ENCODE results near the gene HMGCS2. TPM values are rescaled to one million over a fixed set of nuclear protein-coding genes. Genes with fewer than 3 reads are reported as not detected.
A peak's percentile ranks its signal among the peaks of the same experiment; 100 is the strongest.

HMGCS2 gene
- total RNA-seq, 1 experiment from 2014 or later: 10.2 TPM

GRCh38 chr1:119745034-119745433, 23.7 kb downstream of the HMGCS2 start:
- Mint-ChIP-seq H3K4me1 (ENCODE audit: low read depth, unreplicated experiment) (peaks cover 13% of the 10 kb centered on the region), H3K27ac (ENCODE audit: unreplicated experiment) (peak overlapping the region; percentile 30), H3K36me3 (ENCODE audit: insufficient read depth, unreplicated experiment) (peaks cover 62% of the 10 kb centered on the region), H3K4me3 (ENCODE audit: unreplicated experiment) (no peak overlapping the region), H3K27me3 (ENCODE audit: insufficient read depth, unreplicated experiment) (no peaks in the 10 kb centered on the region), H3K9me3 (ENCODE audit: unreplicated experiment) (no peaks in the 10 kb centered on the region)
- peaks cover 8% of the 10 kb centered on the region; the same call in 1 of the 2 replicates for H3K4me1 ChIP-seq
- ChIA-PET POLR2A (no interaction called here), CTCF (interaction anchor here (1.2 kb wide), 1 partner anchor 27 kb away, joined by 3 read pairs; no protein-coding TSS in a partner anchor)
- H3K27me3 ChIP-seq (replicated peaks; ENCODE audit: control insufficient read depth, insufficient read depth, low read length): no peaks in the 10 kb centered on the region
- BruUV-seq (replicated peaks): no TSS peak
- no peak overlapping the region for H3K4me3 ChIP-seq (ENCODE audit: low read depth, low read length)
- TF ChIP-seq, protein P1, sequence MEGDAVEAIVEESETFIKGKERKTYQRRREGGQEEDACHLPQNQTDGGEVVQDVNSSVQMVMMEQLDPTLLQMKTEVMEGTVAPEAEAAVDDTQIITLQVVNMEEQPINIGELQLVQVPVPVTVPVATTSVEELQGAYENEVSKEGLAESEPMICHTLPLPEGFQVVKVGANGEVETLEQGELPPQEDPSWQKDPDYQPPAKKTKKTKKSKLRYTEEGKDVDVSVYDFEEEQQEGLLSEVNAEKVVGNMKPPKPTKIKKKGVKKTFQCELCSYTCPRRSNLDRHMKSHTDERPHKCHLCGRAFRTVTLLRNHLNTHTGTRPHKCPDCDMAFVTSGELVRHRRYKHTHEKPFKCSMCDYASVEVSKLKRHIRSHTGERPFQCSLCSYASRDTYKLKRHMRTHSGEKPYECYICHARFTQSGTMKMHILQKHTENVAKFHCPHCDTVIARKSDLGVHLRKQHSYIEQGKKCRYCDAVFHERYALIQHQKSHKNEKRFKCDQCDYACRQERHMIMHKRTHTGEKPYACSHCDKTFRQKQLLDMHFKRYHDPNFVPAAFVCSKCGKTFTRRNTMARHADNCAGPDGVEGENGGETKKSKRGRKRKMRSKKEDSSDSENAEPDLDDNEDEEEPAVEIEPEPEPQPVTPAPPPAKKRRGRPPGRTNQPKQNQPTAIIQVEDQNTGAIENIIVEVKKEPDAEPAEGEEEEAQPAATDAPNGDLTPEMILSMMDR (IDR thresholded peaks at IDR 0.05; ENCODE audit: insufficient read depth in 1 of 2, low read depth in 1 of 2, low read length in 1 of 2, severe bottlenecking in 1 of 2, unreplicated experiment in 1 of 2): no peak
- intact Hi-C loops (cut with micrococcal nuclease; ENCODE audit: unreplicated experiment): loop anchor here (1.0 kb wide), 1 partner anchor 38 kb away; no protein-coding TSS in a partner anchor
- peaks cover 3% of the 10 kb centered on the region for H3K36me3 ChIP-seq (ENCODE audit: control insufficient read depth, insufficient read depth, low read length)
- no peak for DNase-seq
- no peaks in the 10 kb centered on the region for H3K9me3 ChIP-seq

DNA sequence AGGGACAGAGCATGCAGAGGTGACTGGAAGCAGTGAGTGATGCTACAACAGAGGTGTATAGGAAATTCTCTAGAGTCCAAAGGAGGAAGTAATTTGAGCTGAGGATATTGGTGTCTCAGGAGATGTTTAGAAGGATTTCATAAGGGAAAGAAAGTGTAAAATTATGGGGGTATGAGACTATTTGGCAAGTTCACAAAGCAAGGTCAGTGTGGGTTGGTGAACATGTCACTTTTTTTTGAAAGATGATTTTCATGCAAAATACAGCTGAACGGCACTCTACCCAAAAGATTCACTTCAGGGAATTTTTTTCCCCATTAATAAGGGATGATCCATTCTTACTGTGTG, 24.1 kb downstream of the HMGCS2 start:
- no peaks in the 10 kb centered on the region for H3K27me3 ChIP-seq (replicated peaks; ENCODE audit: control insufficient read depth, insufficient read depth, low read length)
- Mint-ChIP-seq H3K27ac (ENCODE audit: unreplicated experiment) (peak overlapping the region; percentile 30), H3K4me1 (ENCODE audit: low read depth, unreplicated experiment) (peaks cover 13% of the 10 kb centered on the region), H3K9me3 (ENCODE audit: unreplicated experiment) (no peaks in the 10 kb centered on the region), H3K27me3 (ENCODE audit: insufficient read depth, unreplicated experiment) (no peaks in the 10 kb centered on the region), H3K4me3 (ENCODE audit: unreplicated experiment) (peak overlapping the region; percentile 12), H3K36me3 (ENCODE audit: insufficient read depth, unreplicated experiment) (peaks cover 67% of the 10 kb centered on the region)
- intact Hi-C loops (cut with micrococcal nuclease; ENCODE audit: unreplicated experiment): loop anchor here (1.0 kb wide), 3 partner anchors 22 to 127 kb away; no protein-coding TSS in a partner anchor
- no peak overlapping the region for H3K4me3 ChIP-seq (ENCODE audit: low read depth, low read length)
- no peaks in the 10 kb centered on the region for H3K9me3 ChIP-seq
- TF ChIP-seq, protein P1 (IDR thresholded peaks at IDR 0.05; ENCODE audit: insufficient read depth in 1 of 2, low read depth in 1 of 2, low read length in 1 of 2, severe bottlenecking in 1 of 2, unreplicated experiment in 1 of 2): no peak
- DNase-seq: no peak
- ChIA-PET POLR2A (no interaction called here), CTCF (interaction anchor here (1.2 kb wide), 1 partner anchor 27 kb away, joined by 3 read pairs; no protein-coding TSS in a partner anchor)
- H3K4me1 ChIP-seq: peaks cover 8% of the 10 kb centered on the region; the same call in 1 of the 2 replicates
- peaks cover 3% of the 10 kb centered on the region for H3K36me3 ChIP-seq (ENCODE audit: control insufficient read depth, insufficient read depth, low read length)
- BruUV-seq (replicated peaks): no TSS peak

DNA sequence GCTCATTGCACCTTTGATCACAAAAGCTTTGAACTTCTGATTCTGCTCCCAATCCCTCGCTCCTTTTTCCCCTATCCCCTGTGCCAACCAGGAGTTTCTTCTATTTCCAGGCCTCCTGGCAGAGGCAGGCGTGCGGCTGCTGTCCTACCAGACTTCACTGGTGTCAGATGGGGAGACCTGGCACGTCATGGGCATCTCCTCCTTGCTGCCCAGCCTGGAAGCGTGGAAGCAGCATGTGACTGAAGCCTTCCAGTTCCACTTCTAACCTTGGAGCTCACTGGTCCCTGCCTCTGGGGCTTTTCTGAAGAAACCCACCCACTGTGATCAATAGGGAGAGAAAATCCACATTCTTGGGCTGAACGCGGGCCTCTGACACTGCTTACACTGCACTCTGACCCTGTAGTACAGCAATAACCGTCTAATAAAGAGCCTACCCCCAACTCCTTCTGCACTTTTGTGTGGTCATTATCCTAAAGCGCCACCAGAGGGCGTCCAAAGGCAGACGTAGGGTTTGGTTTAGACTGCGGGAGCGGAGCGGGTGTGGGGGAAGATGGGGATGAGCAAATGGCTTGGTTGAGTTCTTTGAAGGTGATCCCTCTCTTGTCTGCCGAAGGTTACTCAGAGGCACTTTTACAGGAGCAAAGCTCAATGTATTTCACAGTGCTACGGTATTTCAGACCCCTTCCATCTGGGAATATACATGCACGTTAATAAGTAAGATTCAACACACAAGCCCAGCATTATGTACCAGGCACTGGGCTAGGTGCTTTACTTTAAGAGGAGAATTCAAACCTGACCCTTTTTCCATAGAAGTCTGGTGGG, 24.7 kb downstream of the HMGCS2 start:
- intact Hi-C loops (cut with micrococcal nuclease; ENCODE audit: unreplicated experiment): loop anchor here (1.0 kb wide), 3 partner anchors 22 to 127 kb away; no protein-coding TSS in a partner anchor
- BruUV-seq (replicated peaks): no TSS peak
- Histone ChIP-seq H3K4me3 (ENCODE audit: low read depth, low read length) (no peak overlapping the region), H3K36me3 (ENCODE audit: control insufficient read depth, insufficient read depth, low read length) (peaks cover 3% of the 10 kb centered on the region), H3K4me1 (peaks cover 8% of the 10 kb centered on the region; the same call in 1 of the 2 replicates), H3K27me3 (replicated peaks; ENCODE audit: control insufficient read depth, insufficient read depth, low read length) (no peaks in the 10 kb centered on the region), H3K9me3 (no peaks in the 10 kb centered on the region)
- no peaks in the 10 kb centered on the region for H3K9me3 Mint-ChIP-seq (ENCODE audit: unreplicated experiment)
- TF ChIP-seq, protein P1 (IDR thresholded peaks at IDR 0.05; ENCODE audit: insufficient read depth in 1 of 2, low read depth in 1 of 2, low read length in 1 of 2, severe bottlenecking in 1 of 2, unreplicated experiment in 1 of 2): peak; percentile 79 to 80
- peak overlapping the region; percentile 30 for H3K27ac Mint-ChIP-seq (ENCODE audit: unreplicated experiment)
- peaks cover 73% of the 10 kb centered on the region for H3K36me3 Mint-ChIP-seq (ENCODE audit: insufficient read depth, unreplicated experiment)
- H3K27me3 Mint-ChIP-seq (ENCODE audit: insufficient read depth, unreplicated experiment): no peaks in the 10 kb centered on the region
- DNase-seq: peak; percentile 69 to 73
- CTCF ChIA-PET: interaction anchor here (1.2 to 1.3 kb wide), 2 partner anchors 22 to 28 kb away, joined by 3 read pairs; no protein-coding TSS in a partner anchor
- H3K4me3 Mint-ChIP-seq (ENCODE audit: unreplicated experiment): peak overlapping the region; percentile 12
- POLR2A ChIA-PET: no interaction called here
- H3K4me1 Mint-ChIP-seq (ENCODE audit: low read depth, unreplicated experiment): peaks cover 13% of the 10 kb centered on the region

Data from Caco-2 (cell line).